Measurements from ENCODE around the gene KCNE1.

The KCNE1 gene

GRCh38 chr21:34536311-34536710 is 24.3 kb upstream of the KCNE1 start:
- in situ Hi-C loops (cut with MboI; ENCODE audit: low sequenced_read_pairs) = no loop called here

- in situ Hi-C loops (cut with MboI; ENCODE audit: low sequenced_read_pairs) = no loop called here
These were observed 23.9 kb upstream of the KCNE1 start for GRCh38 chr21:34535886-34536285.

GRCh38 chr21:34534522-34534921 is 22.5 kb upstream of the KCNE1 start:
- in situ Hi-C loops (cut with MboI; ENCODE audit: low sequenced_read_pairs) = no loop called here

GRCh38 chr21:34533938-34534337 is 21.9 kb upstream of the KCNE1 start:
- in situ Hi-C loops (cut with MboI; ENCODE audit: low sequenced_read_pairs) = no loop called here

- in situ Hi-C loops (cut with MboI; ENCODE audit: low sequenced_read_pairs) = no loop called here
These were observed 19.4 kb upstream of the KCNE1 start for GRCh38 chr21:34531399-34531798.

GRCh38 chr21:34530261-34530660 is 18.3 kb upstream of the KCNE1 start:
- in situ Hi-C loops (cut with MboI; ENCODE audit: low sequenced_read_pairs) = no loop called here

GRCh38 chr21:34528131-34528561 is 16.1 kb upstream of the KCNE1 start:
- in situ Hi-C loops (cut with MboI; ENCODE audit: low sequenced_read_pairs) = no loop called here

- in situ Hi-C loops (cut with MboI; ENCODE audit: low sequenced_read_pairs) = no loop called here
These were observed 14.7 kb upstream of the KCNE1 start for GRCh38 chr21:34526618-34527290.

- in situ Hi-C loops (cut with MboI; ENCODE audit: low sequenced_read_pairs) = no loop called here
These were observed 14.2 kb upstream of the KCNE1 start for GRCh38 chr21:34526241-34526617.

- in situ Hi-C loops (cut with MboI; ENCODE audit: low sequenced_read_pairs) = no loop called here
These were observed 12.9 kb upstream of the KCNE1 start for GRCh38 chr21:34524646-34525601.

- in situ Hi-C loops (cut with MboI; ENCODE audit: low sequenced_read_pairs) = no loop called here
These were observed 11.1 kb upstream of the KCNE1 start for GRCh38 chr21:34523019-34523555.

GRCh38 chr21:34522284-34522683 is 10.3 kb upstream of the KCNE1 start:
- in situ Hi-C loops (cut with MboI; ENCODE audit: low sequenced_read_pairs) = no loop called here

- in situ Hi-C loops (cut with MboI; ENCODE audit: low sequenced_read_pairs) = no loop called here
These were observed 9.6 kb upstream of the KCNE1 start for GRCh38 chr21:34521561-34521960.

GRCh38 chr21:34520764-34521508 is 8.9 kb upstream of the KCNE1 start:
- in situ Hi-C loops (cut with MboI; ENCODE audit: low sequenced_read_pairs) = no loop called here

GRCh38 chr21:34520281-34520680 is 8.3 kb upstream of the KCNE1 start:
- in situ Hi-C loops (cut with MboI; ENCODE audit: low sequenced_read_pairs) = no loop called here

GRCh38 chr21:34519694-34520093 is 7.7 kb upstream of the KCNE1 start:
- in situ Hi-C loops (cut with MboI; ENCODE audit: low sequenced_read_pairs) = no loop called here

GRCh38 chr21:34519016-34519415 is 7.0 kb upstream of the KCNE1 start:
- in situ Hi-C loops (cut with MboI; ENCODE audit: low sequenced_read_pairs) = no loop called here

- in situ Hi-C loops (cut with MboI; ENCODE audit: low sequenced_read_pairs) = no loop called here
These were observed 6.3 kb upstream of the KCNE1 start for GRCh38 chr21:34518301-34518700.

- in situ Hi-C loops (cut with MboI; ENCODE audit: low sequenced_read_pairs) = no loop called here
These were observed 5.7 kb upstream of the KCNE1 start for GRCh38 chr21:34517491-34518245.

- in situ Hi-C loops (cut with MboI; ENCODE audit: low sequenced_read_pairs) = no loop called here
These were observed 5.0 kb upstream of the KCNE1 start for GRCh38 chr21:34517039-34517438.

Measured in HL-60/S4 (cell line).